ENCODE measurements around the gene LONRF2. TPM values are rescaled to one million over a fixed set of nuclear protein-coding genes. Genes with fewer than 3 reads are reported as not detected.

Gene LONRF2
- total RNA-seq, 1 donor from 2014 or later = 0.68 TPM

GRCh38 chr2:100301881-100302584 lies 20.3 kb downstream of the LONRF2 start:
- peak; percentile 74 for ATAC-seq
- no peak for DNase-seq (ENCODE audit: low spot score)

DNA sequence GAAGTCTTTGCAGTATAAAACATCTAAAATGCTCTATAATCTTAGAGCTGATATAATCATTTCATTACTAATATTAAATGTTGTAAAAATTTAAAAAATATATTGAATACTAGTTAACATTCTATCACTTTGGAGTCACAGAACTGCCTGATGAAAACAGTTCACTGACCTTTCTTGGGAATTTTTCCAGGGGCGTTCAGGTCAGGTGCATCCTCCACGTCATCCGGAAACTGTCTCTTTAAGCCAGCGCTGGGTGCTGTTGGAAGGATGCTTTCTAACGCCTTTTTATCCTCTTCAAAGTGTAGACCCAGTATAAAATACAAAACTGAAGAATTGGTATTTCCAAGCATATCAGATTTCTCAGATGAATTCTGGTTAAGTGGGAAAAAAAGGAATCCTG lies 22.8 kb downstream of the LONRF2 start:
- ATAC-seq (no peak), DNase-seq (ENCODE audit: low spot score) (no peak)

GRCh38 chr2:100297511-100297910 lies 24.8 kb downstream of the LONRF2 start:
- DNase-seq (ENCODE audit: low spot score) (no peak), ATAC-seq (no peak)

DNA sequence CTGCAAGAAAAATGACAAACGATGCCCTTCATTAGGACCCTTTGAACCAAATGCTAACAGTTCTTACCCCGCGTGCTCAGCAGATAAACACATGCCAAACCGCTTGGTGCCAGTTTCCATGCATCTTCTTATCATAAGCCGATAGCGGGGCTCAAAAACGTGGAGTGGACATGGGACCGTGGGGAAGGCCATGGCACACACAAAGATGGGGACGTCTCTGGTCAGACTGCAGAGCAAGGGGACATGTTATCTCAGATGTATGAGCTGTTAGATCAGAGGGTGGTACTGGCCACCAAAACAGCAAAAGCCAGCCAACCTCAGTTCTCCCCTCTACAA lies 28.2 kb downstream of the LONRF2 start:
- no peak for DNase-seq (ENCODE audit: low spot score)
- ATAC-seq = no peak

GRCh38 chr2:100293341-100294161 lies 28.8 kb downstream of the LONRF2 start:
- DNase-seq (ENCODE audit: low spot score) = no peak
- ATAC-seq = no peak

GRCh38 chr2:100292022-100292580 lies 30.2 kb downstream of the LONRF2 start:
- ATAC-seq = no peak
- no peak for DNase-seq (ENCODE audit: low spot score)

DNA sequence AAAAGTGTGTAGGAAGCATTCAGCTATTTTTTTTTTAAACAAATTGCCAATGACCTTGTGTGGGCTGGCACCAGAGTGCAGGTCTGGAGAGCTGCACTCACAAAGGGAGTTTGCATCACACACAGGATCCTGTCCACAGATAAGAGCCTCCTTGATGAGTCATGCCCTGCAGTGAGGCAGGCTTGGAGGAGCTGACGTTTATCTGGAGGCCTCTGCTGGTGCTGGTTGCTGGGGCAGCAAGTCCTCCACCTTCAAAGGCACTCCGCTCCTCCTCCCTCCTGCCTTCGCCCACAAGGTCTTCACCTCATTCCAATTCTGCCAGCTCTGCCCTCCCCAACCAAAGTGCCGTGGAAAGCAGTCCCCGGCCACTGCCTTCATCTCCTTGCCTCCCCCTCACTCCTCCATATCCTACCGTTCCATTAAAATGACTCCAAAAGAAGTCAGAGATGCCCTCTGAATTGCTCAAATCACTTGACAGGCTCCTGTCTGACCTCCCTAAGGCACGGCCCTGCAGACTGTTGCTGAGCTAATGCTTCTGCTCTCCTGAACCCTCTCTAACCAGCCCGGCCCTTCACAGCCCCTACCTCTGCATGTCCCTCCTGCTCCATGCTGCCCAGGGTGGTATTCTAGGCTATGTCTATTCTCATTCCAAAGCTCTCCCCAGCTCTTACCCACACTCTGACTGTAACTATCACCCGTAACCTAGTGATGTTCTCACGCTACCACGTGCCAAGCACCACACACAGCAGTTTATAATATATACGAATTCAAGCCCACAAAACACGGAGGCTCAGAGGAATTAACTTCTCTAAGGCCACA lies 30.9 kb downstream of the LONRF2 start:
- ATAC-seq = peak; percentile 55
- no peak for DNase-seq (ENCODE audit: low spot score)

GRCh38 chr2:100290718-100291151 lies 31.6 kb downstream of the LONRF2 start:
- DNase-seq (ENCODE audit: low spot score) (no peak), ATAC-seq (no peak)

DNA sequence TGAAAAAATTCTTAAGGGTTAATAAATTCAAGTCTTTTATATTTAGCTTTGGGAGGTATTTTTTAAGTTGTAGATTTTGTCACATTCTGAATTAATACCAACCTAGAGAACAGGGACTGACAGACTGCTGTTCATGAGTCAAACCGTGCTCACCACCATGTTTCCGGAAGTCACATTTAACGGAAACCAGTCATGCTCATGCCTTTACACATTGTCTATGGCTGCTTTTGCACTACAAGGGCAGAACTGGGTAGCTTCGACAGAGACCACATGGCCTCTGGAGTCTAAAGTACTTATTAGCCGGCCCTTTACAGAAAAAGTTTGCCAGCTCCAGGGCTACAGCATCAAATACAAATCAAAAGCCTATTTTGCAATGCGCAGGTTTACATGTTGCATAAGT lies 33.3 kb downstream of the LONRF2 start:
- ATAC-seq (no peak), DNase-seq (ENCODE audit: low spot score) (no peak)

GRCh38 chr2:100286318-100286717 lies 36.0 kb downstream of the LONRF2 start:
- ATAC-seq = no peak
- no peak for DNase-seq (ENCODE audit: low spot score)

DNA sequence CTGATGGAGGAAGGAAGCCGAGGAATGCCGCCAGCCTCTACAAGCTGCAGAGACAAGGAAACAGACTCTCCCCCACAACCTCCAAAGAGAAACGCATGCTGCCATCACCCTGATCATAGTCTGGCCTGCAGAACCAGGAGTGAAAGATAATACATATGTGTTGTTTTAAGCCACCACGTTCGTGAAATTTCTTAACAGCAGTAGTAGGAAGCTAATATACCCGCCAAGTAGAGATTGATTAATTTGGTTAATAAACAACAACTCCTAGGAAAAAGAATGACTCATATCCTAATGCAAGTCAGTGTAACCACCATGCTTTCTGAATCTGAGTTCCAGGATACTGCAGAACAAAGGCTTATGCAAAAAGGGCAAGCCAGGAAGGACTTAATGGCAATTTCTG lies 36.6 kb downstream of the LONRF2 start:
- peak; percentile 94 for ATAC-seq
- no peak for DNase-seq (ENCODE audit: low spot score)

DNA sequence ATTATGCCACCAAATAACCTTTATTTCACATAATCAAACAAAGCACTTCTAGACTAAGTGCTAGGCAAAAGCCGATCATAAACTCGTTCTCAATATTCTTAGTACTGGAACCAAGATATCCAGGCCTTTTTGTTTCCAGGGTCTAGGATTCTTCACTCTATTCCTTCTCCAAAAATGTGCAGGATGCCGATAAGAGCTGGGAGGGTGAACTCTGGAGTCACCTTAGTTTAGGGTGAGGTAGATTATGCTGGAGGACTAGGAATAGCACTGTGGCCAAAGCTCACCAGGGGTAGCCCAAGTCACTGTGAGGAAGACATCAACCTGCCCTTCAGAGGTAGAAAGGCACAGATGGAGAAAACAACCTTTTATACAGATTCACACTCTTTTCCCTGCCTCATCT lies 37.3 kb downstream of the LONRF2 start:
- DNase-seq (ENCODE audit: low spot score) (no peak), ATAC-seq (no peak)

- ATAC-seq (peak; percentile 17), DNase-seq (ENCODE audit: low spot score) (no peak)
Measured at GRCh38 chr2:100283724-100284501, 38.4 kb downstream of the LONRF2 start.

- DNase-seq (ENCODE audit: low spot score) = no peak
- ATAC-seq = no peak
Measured at GRCh38 chr2:100281521-100282438, 40.5 kb downstream of the LONRF2 start.

DNA sequence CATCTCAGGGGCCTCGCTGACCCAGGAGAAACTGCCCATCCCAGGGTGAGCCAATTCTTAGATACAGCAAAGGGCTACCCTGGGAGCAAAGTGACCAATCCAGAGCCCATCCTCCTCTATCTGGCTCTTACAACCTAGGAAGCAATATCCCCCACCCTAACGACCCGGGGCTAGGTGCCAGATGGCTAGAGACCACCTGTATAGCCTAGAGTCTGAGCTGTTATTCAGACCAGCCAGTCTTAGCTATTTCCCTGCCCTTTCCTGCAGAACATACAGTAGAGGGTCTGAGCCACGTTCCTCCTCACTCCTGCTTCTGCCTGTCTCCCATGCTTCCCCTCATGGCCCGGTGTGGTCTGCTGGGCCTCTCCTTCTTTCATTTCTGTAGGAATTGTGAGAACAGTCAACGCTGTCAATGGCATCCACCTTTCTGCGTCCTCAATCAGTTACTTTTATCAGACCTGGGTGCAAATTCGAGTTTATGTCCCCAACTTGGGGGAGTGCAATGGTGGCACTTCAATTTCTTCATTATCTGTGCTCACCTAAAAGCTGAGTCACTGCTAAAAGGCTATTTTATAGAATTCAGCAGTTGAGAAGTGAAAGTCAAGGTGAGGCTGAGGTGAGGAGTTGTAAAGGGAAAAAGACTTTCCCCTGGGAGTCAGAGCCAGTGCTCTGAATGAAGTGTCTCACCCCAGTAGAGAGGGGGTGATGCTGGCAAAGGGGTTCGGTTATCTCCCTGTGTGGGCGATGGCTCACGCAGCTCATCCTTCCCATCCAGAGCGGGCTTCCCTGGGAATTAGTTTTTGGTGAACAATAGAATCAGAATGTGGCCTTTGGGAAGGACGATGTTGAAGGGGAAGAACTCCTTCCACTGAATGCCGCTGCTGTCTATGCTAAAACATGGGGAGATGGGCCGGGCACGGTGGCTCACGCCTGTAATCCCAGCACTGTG lies 42.4 kb downstream of the LONRF2 start:
- no peak for ATAC-seq

GRCh38 chr2:100278986-100279385 lies 43.3 kb downstream of the LONRF2 start:
- ATAC-seq (no peak), DNase-seq (ENCODE audit: low spot score) (no peak)

More for the DNA sequence above, 42.4 kb downstream of the LONRF2 start:
- DNase-seq (ENCODE audit: low spot score) = no peak

- DNase-seq (ENCODE audit: low spot score) = no peak
- ATAC-seq = no peak
Measured at GRCh38 chr2:100278501-100278900, 43.8 kb downstream of the LONRF2 start.

GRCh38 chr2:100277540-100278207 lies 44.6 kb downstream of the LONRF2 start:
- DNase-seq (ENCODE audit: low spot score) (no peak), ATAC-seq (no peak)
